ENCODE results near the gene E4F1.

The E4F1 gene

DNA sequence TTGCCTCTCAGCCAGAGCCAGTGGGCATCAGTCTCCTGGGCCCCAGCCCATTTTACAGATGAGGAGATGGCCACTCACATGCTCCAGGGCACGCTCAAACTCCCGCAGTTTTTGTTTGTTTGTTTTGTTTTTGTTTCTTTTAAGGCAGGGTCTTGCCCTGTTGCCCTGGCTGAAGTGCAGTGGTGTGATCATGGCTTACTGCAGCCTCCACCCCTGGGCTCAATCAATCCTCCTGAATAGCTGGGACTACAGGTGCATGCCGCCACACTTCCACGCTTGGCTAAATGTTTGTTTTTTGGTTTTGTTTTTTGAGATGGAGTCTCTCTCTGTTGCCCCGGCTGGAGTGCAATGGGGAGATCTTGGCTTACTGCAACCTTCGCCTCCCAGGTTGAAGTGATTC lies 3.5 kb downstream of the E4F1 start:
- TF ChIP-seq Cebpa-rat (IDR thresholded peaks at IDR 0.05) = no peak
- Histone ChIP-seq H3K4me1 (peaks cover 31% of the 10 kb centered on the region), H3K9me3 (no peaks in the 10 kb centered on the region), H3K27ac (no peak overlapping the region), H4K20me1 (peaks cover 81% of the 10 kb centered on the region), H3K27me3 (no peaks in the 10 kb centered on the region), H3K9ac (no peak overlapping the region), H3K36me3 (peaks cover 57% of the 10 kb centered on the region), H3K4me3 (no peak overlapping the region), H3K4me2 (no peak overlapping the region)

DNA sequence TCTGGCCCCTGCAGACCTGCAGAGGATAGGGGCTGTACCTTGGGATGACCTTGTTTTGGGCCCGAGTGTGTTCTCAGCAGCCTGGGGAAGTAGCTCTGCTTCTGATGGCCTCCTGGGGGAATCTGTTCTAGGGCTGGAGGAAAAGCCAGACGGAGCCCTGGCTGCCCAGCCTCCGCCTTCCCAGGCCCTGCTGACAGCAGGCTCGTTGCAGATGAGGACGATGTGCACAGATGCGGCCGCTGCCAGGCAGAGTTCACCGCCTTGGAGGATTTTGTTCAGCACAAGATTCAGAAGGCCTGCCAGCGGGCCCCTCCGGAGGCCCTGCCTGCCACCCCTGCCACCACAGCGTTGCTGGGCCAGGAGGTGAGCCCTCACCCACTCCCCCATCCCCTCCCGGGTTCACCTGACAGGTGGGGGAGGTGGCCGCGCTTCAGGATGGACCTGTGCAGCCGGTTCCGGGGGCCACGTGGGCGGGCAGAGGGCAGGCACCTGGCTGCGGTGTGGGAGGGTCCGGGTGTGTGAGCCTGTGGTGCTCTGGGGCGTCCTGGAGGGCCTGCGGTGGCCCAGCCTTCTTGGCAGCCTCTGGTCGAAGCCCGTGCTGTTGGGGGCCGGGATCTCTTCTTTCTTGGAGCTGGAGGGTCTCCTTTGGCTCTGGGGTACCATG lies 4.9 kb downstream of the E4F1 start:
- peaks cover 71% of the 10 kb centered on the region for H3K36me3 ChIP-seq
- TF ChIP-seq Cebpa-rat (IDR thresholded peaks at IDR 0.05) = no peak
- H3K27me3 ChIP-seq = no peaks in the 10 kb centered on the region
- H4K20me1 ChIP-seq = peaks cover 93% of the 10 kb centered on the region
- H3K9me3 ChIP-seq = no peaks in the 10 kb centered on the region
- H3K4me1 ChIP-seq = peaks cover 28% of the 10 kb centered on the region
- H3K9ac ChIP-seq = 0 out of 2 replicates have a peak overlapping the region, but pooled peaks have one; percentile 24
- no peak overlapping the region for H3K4me3 ChIP-seq
- no peak overlapping the region for H3K4me2 ChIP-seq
- no peak overlapping the region for H3K27ac ChIP-seq

DNA sequence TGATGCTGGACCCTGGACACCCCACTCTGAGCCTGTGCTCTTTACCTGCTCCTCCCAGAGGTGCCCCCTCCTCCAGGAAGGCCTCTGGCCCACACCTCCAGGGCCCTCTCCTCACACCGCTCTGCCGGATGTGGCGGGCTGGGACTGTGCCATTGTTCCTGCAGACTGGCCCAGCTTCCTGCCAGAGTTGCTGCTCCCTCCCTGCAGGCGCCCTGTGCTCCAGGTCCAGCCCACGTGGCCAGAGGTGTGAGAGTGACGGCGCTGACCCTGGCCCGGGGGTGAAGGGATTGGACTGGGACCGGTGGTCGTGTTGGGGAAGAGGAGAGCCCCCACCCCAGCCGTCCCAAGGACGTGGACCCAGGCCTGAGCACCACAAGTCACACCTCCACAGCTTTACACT lies 5.7 kb downstream of the E4F1 start:
- H3K27ac ChIP-seq = no peak overlapping the region
- H3K9me3 ChIP-seq = no peaks in the 10 kb centered on the region
- peaks cover 36% of the 10 kb centered on the region for H3K4me1 ChIP-seq
- H3K36me3 ChIP-seq = peaks cover 79% of the 10 kb centered on the region
- H4K20me1 ChIP-seq = peaks cover 97% of the 10 kb centered on the region
- no peak overlapping the region for H3K4me2 ChIP-seq
- no peak overlapping the region for H3K9ac ChIP-seq
- H3K4me3 ChIP-seq = no peak overlapping the region
- no peaks in the 10 kb centered on the region for H3K27me3 ChIP-seq
- TF ChIP-seq Cebpa-rat (IDR thresholded peaks at IDR 0.05) = no peak

DNA sequence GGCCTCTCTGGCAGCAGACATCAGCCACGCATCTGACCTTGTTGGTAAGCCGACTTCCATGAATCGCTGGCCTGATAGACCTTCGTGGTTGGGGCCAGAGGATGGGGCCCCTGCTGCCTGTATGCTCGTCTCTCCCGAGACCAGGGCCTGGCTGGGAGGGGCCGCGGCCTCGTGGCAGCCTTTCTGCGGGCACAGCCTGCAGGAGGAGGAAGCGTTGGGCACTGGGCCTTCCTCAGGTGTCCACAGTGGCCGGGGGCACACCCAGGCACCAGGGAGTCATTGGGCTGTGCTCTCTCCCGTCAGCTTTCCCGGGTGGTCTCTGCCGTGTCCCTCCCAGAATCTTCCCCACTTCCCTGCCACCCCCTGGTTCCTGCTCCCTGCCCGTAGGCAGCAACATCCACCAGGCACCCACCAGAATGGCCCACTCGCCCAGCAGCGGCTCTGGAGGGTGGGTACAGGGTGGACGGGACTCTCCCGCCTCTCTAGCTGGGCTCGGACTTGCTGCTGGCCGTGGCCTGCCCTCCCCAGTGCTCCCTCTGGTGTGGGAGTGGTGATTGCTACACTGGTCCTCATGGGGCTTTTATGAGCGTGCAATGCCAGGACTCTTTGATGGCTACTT lies 6.3 kb downstream of the E4F1 start:
- Histone ChIP-seq H3K9ac (no peak overlapping the region), H3K27ac (no peak overlapping the region), H3K4me3 (no peak overlapping the region), H4K20me1 (peaks cover 95% of the 10 kb centered on the region), H3K9me3 (no peaks in the 10 kb centered on the region), H3K36me3 (peaks cover 84% of the 10 kb centered on the region), H3K27me3 (no peaks in the 10 kb centered on the region), H3K4me1 (peaks cover 35% of the 10 kb centered on the region), H3K4me2 (no peak overlapping the region)
- no peak for TF ChIP-seq Cebpa-rat (IDR thresholded peaks at IDR 0.05)

DNA sequence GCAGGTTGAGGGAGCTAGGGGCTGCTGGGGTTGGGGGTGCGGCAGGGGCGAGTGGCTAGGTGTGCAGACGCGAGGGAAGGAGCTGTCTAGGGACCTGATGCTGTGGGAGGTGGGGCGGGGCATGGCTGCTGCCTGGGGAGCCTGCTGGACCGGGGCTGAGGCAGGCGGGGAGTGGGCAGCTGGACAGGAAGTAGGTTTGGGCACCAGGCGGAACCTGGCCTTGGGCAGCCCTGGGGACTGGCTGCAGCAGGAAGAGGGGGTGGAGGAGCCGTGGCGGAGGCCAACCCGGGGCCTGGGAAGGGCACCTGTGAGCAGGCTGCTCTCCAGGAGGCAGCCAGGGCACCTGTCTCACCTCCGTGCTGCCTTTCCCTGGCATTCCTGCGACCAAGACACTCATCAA lies 7.0 kb downstream of the E4F1 start:
- no peak overlapping the region for H3K9ac ChIP-seq
- no peak overlapping the region for H3K27ac ChIP-seq
- peaks cover 28% of the 10 kb centered on the region for H3K4me1 ChIP-seq
- H3K4me2 ChIP-seq = no peak overlapping the region
- no peaks in the 10 kb centered on the region for H3K27me3 ChIP-seq
- TF ChIP-seq Cebpa-rat (IDR thresholded peaks at IDR 0.05) = no peak
- peaks cover 90% of the 10 kb centered on the region for H3K36me3 ChIP-seq
- H3K9me3 ChIP-seq = no peaks in the 10 kb centered on the region
- H3K4me3 ChIP-seq = no peak overlapping the region
- peaks cover 95% of the 10 kb centered on the region for H4K20me1 ChIP-seq

DNA sequence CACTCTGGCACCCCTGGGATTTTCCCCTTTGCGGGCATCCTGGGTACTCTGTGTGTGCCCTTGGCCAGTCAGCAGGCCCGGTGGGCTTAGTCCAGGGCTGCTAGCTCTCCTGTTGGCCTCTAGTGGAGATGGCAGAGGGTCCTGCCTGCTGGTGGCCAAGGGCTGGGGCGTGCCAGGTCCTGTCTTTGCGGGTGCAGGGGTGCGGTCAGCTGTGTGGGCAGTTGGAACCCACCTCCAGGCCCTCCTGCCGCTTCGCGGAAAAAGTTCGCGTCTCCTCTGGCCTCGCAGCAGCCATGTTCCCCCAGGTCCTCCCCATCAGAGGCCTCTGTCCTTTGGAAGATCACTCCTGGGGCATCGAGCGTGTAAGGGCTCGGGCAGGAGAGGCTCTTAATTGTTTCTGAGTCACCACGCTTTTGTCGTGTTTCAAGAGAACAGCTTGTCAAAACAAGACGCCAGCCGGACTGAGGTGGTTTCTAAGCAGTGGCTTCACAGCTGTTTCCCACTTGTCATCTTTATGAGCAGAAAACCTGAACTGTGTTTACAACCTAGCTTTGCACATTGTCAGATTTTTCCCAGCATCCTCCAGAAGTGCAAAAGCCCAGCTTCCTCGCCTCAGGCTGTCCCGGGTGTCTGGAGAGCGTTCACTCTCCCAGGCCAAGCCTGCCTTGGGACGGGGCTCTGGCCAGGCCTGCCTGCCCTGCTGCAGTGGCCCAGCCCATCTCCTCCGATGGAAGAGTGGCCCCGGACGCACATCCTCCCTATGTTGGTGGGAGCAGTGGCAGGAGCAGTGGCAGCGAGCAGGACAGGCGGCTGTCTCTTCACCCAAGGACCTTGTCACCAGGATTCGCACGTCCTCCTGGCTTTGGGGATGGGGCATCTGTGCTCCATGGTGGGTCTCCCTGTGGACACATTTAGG lies 7.9 kb downstream of the E4F1 start:
- Histone ChIP-seq H3K36me3 (peaks cover 96% of the 10 kb centered on the region), H3K27me3 (peaks cover 2% of the 10 kb centered on the region), H3K27ac (no peak overlapping the region), H3K4me3 (no peak overlapping the region), H3K9ac (no peak overlapping the region), H3K9me3 (no peaks in the 10 kb centered on the region), H4K20me1 (peaks cover 95% of the 10 kb centered on the region), H3K4me1 (peaks cover 19% of the 10 kb centered on the region), H3K4me2 (no peak overlapping the region)
- no peak for TF ChIP-seq Cebpa-rat (IDR thresholded peaks at IDR 0.05)

DNA sequence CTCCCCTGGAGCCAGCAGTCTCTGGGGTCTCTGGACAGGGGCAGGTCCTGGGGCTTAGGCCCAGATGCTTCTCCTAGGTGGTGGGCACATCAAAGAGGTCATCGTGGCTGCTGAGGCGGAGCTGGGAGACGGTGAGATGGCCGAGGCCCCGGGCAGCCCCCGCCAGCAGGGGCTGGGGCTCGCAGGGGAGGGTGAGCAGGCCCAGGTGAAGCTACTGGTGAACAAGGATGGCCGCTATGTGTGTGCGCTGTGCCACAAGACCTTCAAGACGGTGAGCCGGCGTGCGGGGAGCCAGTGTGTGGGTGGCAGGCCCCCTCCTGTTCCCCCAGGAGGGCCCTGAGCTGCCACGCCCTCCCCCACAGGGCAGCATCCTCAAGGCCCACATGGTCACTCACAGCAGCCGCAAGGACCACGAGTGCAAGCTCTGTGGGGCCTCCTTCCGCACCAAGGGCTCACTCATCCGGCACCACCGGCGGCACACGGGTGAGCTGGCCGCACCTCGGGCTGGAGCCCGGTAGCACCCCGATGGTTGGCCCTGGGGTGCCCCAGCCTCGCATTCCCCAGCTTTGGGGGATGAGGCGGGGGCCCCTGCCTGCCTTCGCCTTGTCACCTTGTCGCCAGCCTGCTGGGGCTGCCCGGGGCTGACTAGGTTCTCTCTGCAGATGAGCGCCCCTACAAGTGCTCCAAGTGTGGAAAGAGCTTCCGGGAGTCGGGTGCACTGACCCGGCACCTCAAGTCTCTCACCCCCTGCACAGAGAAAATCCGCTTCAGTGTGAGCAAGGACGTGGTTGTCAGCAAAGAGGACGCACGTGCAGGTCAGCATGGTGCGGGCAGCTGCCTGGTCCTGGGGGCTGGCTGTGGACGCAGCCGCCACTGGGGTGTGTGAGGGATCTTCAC lies 9.0 kb downstream of the E4F1 start:
- H3K36me3 ChIP-seq = peaks cover 93% of the 10 kb centered on the region
- TF ChIP-seq Cebpa-rat (IDR thresholded peaks at IDR 0.05) = no peak
- peaks cover 14% of the 10 kb centered on the region for H3K4me1 ChIP-seq
- no peak overlapping the region for H3K9ac ChIP-seq
- H3K27me3 ChIP-seq = peaks cover 13% of the 10 kb centered on the region
- H3K9me3 ChIP-seq = no peaks in the 10 kb centered on the region
- no peak overlapping the region for H3K4me3 ChIP-seq
- H3K27ac ChIP-seq = no peak overlapping the region
- peaks cover 94% of the 10 kb centered on the region for H4K20me1 ChIP-seq
- H3K4me2 ChIP-seq = no peak overlapping the region

DNA sequence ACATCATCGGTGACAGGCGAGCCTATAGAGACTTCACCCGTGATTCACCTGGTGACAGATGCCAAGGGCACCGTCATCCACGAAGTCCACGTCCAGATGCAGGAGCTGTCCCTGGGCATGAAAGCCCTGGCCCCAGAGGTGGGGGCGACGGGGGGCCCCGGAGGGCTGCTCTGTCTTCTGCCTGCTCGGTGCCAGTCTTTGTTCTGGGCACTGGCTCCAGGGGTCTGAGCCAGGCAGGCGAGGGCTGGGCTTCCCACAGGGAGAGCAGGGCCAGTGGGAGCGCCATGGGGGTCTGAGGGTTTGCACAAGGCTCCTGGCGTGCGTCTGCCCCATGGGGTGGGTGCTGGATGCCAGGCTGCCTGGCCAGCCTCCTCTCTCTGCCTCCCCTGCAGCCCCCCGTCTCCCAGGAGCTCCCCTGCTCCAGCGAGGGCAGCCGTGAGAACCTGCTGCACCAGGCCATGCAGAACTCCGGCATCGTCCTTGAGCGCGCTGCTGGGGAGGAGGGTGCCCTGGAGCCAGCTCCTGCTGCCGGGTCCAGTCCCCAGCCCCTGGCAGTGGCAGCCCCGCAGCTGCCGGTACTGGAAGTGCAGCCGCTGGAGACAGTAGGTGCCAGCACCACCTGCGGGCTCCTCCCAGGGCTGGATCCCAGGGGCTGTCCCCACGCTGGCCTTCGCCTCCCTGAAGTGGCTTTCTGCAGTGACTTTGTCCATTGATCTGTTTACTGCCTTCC lies 9.8 kb downstream of the E4F1 start:
- TF ChIP-seq Cebpa-rat (IDR thresholded peaks at IDR 0.05) = no peak
- Histone ChIP-seq H3K27me3 (peaks cover 21% of the 10 kb centered on the region), H3K4me1 (peaks cover 14% of the 10 kb centered on the region), H3K36me3 (peaks cover 94% of the 10 kb centered on the region), H3K4me3 (no peak overlapping the region), H3K4me2 (peak overlapping the region; percentile 65; the same call in 1 of the 2 replicates), H3K9me3 (no peaks in the 10 kb centered on the region), H4K20me1 (peaks cover 94% of the 10 kb centered on the region), H3K9ac (no peak overlapping the region), H3K27ac (0 out of 2 replicates have a peak overlapping the region, but pooled peaks have one; percentile 26)
